ENCODE data around the gene ZNF362. TPM values are rescaled to one million over a fixed set of nuclear protein-coding genes. Genes with fewer than 3 reads are reported as not detected.
A peak's percentile ranks its signal among the peaks of the same experiment; 100 is the strongest.

Gene ZNF362
- total and polyA plus RNA-seq, 2 experiments from 2014 or later, result 11.0 to 12.9 TPM

- Histone ChIP-seq H3F3A (replicated peaks; ENCODE audit: low read depth) (no peaks in the 10 kb centered on the region), H3K36me3 (ENCODE audit: insufficient read depth) (no peaks in the 10 kb centered on the region), H4K20me1 (replicated peaks; ENCODE audit: insufficient read depth) (no peaks in the 10 kb centered on the region), H3K4me3 (no peak overlapping the region), H3K4me2 (no peak overlapping the region), H3K4me1 (ENCODE audit: insufficient read depth) (peaks cover 10% of the 10 kb centered on the region; the same call in 1 of the 2 replicates), H2AFZ (no peak overlapping the region), H3K27me3 (ENCODE audit: insufficient read depth) (no peaks in the 10 kb centered on the region), H3K27ac (ENCODE audit: low read depth) (no peak overlapping the region), H3K9me2 (ENCODE audit: insufficient read depth) (0 out of 2 replicates have a peak, but pooled peaks cover 6% of the 10 kb centered on the region), H3K79me2 (replicated peaks; ENCODE audit: insufficient read depth) (no peaks in the 10 kb centered on the region)
- TF ChIP-seq ZNF331 (CRISPR knock-in tag; IDR thresholded peaks at IDR 0.05; ENCODE audit: low read depth) (no peak), REST (IDR thresholded peaks at IDR 0.05; ENCODE audit: unreplicated experiment) (no peak), JUNB (IDR thresholded peaks at IDR 0.05; ENCODE audit: unreplicated experiment) (no peak), CREB1 (CRISPR knock-in tag; IDR thresholded peaks at IDR 0.05; ENCODE audit: low read depth) (no peak)
- Mint-ChIP-seq H3K4me3 (no peak overlapping the region), H3K27ac (no peak overlapping the region), H3K27me3 (ENCODE audit: insufficient read depth, low read depth, poor library complexity) (peaks cover 3% of the 10 kb centered on the region), H3K4me1 (peaks cover 14% of the 10 kb centered on the region), H3K9me3 (no peaks in the 10 kb centered on the region), H3K36me3 (ENCODE audit: low read depth) (no peaks in the 10 kb centered on the region)
- DNase-seq (ENCODE audit: low spot score) (no peak), ATAC-seq (no peak)
These were observed 19.8 kb upstream of the ZNF362 start for GRCh38 chr1:33236498-33236897.

- H3K36me3 ChIP-seq (ENCODE audit: insufficient read depth), result no peaks in the 10 kb centered on the region
- H2AFZ ChIP-seq, result no peak overlapping the region; the same call in 1 of the 2 replicates
- H3K4me2 ChIP-seq, result no peak overlapping the region
- DNase-seq (ENCODE audit: low spot score) (peak; percentile 54), ATAC-seq (peak; percentile 80)
- peaks cover 14% of the 10 kb centered on the region for H3K4me1 Mint-ChIP-seq
- no peak overlapping the region for H3K4me3 Mint-ChIP-seq
- no peaks in the 10 kb centered on the region for H3K79me2 ChIP-seq (replicated peaks; ENCODE audit: insufficient read depth)
- TF ChIP-seq CREB1 (CRISPR knock-in tag; IDR thresholded peaks at IDR 0.05; ENCODE audit: low read depth) (no peak), ZNF462 (CRISPR knock-in tag; IDR thresholded peaks at IDR 0.05) (no peak), REST (IDR thresholded peaks at IDR 0.05; ENCODE audit: unreplicated experiment) (no peak), POLR2AphosphoS5 (IDR thresholded peaks at IDR 0.05; ENCODE audit: low read depth) (no peak), NANOG (IDR thresholded peaks at IDR 0.05; ENCODE audit: borderline replicate concordance) (no peak), STAT1 (IDR thresholded peaks at IDR 0.05; ENCODE audit: unreplicated experiment) (no peak), ZNF331 (CRISPR knock-in tag; IDR thresholded peaks at IDR 0.05; ENCODE audit: low read depth) (no peak)
- H3K36me3 Mint-ChIP-seq (ENCODE audit: low read depth), result no peaks in the 10 kb centered on the region
- no peak overlapping the region for H3K4me3 ChIP-seq
- H3K9me2 ChIP-seq (ENCODE audit: insufficient read depth), result 0 out of 2 replicates have a peak, but pooled peaks cover 6% of the 10 kb centered on the region
- no peaks in the 10 kb centered on the region for H4K20me1 ChIP-seq (replicated peaks; ENCODE audit: insufficient read depth)
- H3K27ac Mint-ChIP-seq, result no peak overlapping the region
- no peaks in the 10 kb centered on the region for H3K9me3 Mint-ChIP-seq
- peaks cover 10% of the 10 kb centered on the region; the same call in 1 of the 2 replicates for H3K4me1 ChIP-seq (ENCODE audit: insufficient read depth)
- H3K27ac ChIP-seq (ENCODE audit: low read depth), result no peak overlapping the region
- H3K27me3 Mint-ChIP-seq (ENCODE audit: insufficient read depth, low read depth, poor library complexity), result peaks cover 6% of the 10 kb centered on the region
- no peaks in the 10 kb centered on the region for H3K27me3 ChIP-seq (ENCODE audit: insufficient read depth)
- H3F3A ChIP-seq (replicated peaks; ENCODE audit: low read depth), result no peaks in the 10 kb centered on the region
These were observed 18.7 kb upstream of the ZNF362 start for GRCh38 chr1:33237579-33237978.
